B cell (primary cell): ENCODE measurements around the gene DNAH12.

Source experiments
- CTCF ChIP-seq: fragments of 200-600 bp; IDR thresholded peaks from one replicate; pipeline ENCODE4 v1.8.0; 2022; ENCODE audit warnings: antibody characterized with exemption, mild to moderate bottlenecking
- EZH2 ChIP-seq: IDR thresholded peaks from 2 replicates; pipeline ENCODE4 v1.6.1; 2012; ENCODE audit warnings: borderline replicate concordance, low read depth, mild to moderate bottlenecking, moderate library complexity, low read length; ENCODE audit not compliant: insufficient read depth, poor library complexity, severe bottlenecking

- TF ChIP-seq CTCF (no peak), EZH2 (no peak)
Observed at GRCh38 chr3:57261119-57261518, 283.0 kb downstream of the DNAH12 start.
